ENCODE results near the gene EIF6.

Gene EIF6

DNA sequence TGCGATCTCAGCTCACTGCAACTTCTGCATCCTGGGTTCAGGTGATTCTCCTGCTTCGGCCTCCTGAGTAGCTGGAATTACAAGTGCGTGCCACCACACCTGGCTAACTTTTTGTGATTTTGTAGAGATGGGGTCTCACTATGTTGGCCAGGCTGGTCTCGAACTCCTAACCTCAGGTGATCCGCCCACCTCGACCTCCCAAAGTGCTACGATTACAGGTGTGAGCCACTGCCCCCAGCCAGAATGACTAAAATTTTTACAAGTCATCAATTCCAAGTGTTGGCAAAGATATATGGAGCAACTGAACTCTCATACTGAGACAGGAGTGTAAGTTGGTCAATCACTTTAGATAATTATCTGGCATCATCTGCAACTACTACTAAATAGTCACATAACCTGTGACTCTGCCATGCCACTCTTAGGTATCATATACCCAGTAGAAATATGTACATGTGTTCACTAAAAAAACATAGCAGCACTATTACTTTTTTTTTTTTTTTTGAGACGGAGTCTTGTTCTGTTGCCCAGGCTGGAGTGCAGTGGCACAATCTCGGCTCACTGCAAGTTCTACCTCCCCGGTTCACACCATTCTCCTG is 3.0 kb downstream of the EIF6 start:
- no peak for DNase-seq (ENCODE audit: extremely low read depth, low read depth)
- TF ChIP-seq, protein P1, sequence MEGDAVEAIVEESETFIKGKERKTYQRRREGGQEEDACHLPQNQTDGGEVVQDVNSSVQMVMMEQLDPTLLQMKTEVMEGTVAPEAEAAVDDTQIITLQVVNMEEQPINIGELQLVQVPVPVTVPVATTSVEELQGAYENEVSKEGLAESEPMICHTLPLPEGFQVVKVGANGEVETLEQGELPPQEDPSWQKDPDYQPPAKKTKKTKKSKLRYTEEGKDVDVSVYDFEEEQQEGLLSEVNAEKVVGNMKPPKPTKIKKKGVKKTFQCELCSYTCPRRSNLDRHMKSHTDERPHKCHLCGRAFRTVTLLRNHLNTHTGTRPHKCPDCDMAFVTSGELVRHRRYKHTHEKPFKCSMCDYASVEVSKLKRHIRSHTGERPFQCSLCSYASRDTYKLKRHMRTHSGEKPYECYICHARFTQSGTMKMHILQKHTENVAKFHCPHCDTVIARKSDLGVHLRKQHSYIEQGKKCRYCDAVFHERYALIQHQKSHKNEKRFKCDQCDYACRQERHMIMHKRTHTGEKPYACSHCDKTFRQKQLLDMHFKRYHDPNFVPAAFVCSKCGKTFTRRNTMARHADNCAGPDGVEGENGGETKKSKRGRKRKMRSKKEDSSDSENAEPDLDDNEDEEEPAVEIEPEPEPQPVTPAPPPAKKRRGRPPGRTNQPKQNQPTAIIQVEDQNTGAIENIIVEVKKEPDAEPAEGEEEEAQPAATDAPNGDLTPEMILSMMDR (IDR thresholded peaks at IDR 0.05; ENCODE audit: low read depth, low read length), result no peak

DNA sequence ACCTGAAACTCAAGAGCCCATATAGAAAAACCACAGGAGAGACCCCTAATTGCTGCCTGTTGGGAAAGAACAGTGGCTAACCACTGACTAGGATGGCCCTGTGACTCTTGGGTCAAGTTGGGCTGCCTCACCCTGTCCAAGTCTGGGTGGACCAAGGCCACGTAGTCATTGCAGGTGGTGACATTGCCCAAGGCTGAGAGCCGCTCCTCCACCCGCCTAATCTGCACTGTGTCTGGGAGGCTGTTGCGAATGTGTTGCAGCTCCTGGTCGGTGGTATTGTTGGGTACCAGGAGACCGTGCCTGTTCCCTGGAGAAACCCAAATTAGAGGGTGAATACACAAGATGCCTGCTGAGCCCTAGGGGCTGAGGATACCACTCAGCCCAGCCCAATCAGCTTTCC is 4.0 kb downstream of the EIF6 start:
- no peak for DNase-seq (ENCODE audit: extremely low read depth, low read depth)
- TF ChIP-seq, protein P1 (IDR thresholded peaks at IDR 0.05; ENCODE audit: low read depth, low read length), result no peak

DNA sequence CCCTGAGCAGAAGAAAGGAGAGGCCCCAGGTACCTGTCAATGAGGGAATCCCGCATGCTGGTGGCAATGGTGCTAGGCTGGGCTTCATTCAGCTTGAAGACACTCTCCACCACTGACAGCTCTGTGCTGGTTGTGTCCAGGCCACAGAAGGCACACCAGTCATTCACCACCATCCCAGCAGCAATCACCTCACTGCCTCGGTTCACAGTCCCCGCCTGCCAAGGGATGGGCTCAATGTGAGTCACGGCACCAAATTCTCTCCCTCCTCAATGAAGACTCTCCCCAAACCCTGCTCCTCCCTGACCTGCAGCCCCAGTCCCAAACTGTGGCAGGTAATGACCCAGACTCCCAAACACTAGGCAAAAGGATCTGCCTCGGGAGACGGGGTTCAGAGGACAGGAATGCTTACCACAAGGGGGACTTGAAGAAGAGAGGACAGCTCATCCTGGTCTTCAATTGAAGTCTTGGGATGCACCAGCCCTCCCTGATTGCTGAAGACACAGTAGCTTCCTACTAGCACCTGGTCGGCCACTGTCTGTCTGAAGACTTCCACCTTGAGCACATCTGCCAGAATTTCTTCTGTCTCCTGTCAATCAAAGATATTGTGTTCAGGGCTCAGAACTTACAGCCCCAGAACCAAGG is 4.9 kb downstream of the EIF6 start:
- TF ChIP-seq, protein P1 (IDR thresholded peaks at IDR 0.05; ENCODE audit: low read depth, low read length), result no peak
- DNase-seq (ENCODE audit: extremely low read depth, low read depth), result no peak

DNA sequence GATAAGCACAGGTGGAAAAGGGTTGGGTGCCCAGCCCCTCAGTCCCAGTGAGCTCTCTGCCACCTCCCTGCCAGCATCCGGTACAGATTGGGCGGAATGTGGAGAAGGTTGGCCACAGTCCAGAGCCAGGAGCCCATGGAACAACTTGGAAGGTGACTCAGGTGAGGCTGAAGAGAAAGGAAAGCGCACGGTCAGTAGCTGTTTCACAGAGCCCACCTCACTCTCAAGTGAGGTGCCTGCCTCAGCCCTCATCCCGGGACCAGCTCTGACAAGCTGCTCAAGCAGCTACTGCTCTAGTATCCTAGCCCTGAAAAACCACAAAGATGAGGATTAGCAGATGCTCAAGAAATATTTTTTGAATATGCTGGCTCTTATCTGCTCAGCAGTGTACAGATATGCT is 5.5 kb downstream of the EIF6 start:
- DNase-seq (ENCODE audit: extremely low read depth, low read depth), result no peak
- TF ChIP-seq, protein P1 (IDR thresholded peaks at IDR 0.05; ENCODE audit: low read depth, low read length), result no peak

DNA sequence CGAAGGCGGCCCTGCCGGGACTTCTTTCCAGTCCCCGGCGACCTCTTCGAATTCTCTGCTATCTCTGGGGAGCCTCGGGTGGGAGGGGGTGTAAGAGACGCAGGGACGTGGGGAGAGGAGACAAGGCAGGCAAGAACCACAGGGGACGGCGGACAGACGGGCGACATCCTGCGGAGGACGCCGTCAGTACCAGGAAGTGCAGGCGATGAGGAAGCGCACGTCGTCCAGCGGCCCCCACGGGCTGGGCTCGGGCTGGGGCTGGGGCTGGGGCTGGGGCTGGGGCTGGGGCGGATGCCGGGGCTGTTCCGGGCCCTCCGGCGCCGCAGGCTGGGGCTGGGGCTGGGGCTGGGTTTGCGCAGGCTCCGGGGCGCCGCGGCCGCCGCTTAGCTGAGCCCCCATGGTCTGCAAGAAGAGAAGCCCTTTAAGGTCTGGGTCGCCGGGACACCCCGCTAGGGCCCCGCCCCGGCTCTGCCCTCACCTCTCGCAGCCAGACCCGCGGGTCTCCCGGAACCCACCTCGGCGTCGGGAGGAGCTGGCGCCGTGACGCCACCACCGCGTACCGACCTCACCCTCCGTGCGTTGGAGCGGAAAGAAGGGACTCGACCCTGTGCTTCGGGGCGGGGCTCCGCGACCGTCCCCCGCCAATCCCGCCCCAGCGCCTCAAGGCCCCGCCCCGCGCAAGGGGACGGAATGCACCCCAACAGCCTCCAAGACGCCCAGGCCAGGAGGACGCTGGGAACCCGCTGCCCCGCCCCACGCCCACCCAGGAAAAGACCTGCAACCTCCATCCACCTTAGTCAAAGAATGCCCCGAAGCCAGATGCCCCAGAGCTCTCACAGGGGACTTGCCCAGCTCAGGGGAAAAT is 6.8 kb downstream of the EIF6 start, which contains the start of gene MMP24OS:
TSS of gene MMP24OS (minus strand) at position 592 of the 865 bp plus-strand sequence. CDS start at position 399, 193 bp downstream.
- TF ChIP-seq, protein P1 (IDR thresholded peaks at IDR 0.05; ENCODE audit: low read depth, low read length), result peak; percentile 42
- DNase-seq (ENCODE audit: extremely low read depth, low read depth), result peak; percentile 49

DNA sequence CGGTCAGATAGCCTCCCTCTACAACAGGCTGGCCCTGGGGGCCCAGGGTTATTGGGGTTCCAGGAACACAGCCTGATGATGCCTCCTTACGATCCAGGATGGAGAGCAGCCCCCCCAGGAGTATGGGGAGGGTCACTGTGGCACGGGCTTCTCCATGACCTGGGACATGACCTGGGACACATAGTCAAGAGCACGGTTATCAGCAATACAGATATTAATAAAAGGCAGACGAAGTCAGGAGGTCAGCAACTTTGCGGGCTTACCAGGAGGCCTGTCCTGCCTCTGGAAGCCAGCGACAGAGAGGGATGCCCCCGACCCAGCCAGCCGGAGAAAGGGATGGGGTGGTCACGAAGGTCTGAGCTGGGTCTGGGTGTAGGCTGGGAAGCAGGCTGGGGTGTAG is 7.4 kb downstream of the EIF6 start:
- TF ChIP-seq, protein P1 (IDR thresholded peaks at IDR 0.05; ENCODE audit: low read depth, low read length), result no peak
- DNase-seq (ENCODE audit: extremely low read depth, low read depth), result no peak

DNA sequence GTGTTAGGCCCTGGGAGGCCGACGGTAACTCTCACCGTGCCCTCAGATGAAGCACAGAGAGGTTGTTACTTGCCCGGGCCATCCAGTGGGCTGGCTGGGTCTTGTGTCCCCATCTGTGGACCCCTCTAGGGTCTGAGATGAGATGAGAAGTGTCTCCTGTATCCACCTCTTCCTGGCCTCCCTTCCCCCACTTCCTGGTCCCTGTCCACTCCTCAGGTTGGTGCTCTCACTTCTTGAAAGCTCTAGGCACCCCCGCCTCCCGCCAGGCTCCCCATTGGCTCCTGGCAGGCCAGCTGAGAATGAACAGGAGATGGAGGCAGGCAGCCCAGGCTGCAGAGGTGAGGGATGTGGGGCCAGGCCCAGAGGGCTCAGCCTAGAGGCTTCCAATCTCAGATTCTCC is 8.2 kb downstream of the EIF6 start:
- DNase-seq (ENCODE audit: extremely low read depth, low read depth), result no peak

More for the DNA sequence above, 8.2 kb downstream of the EIF6 start:
- TF ChIP-seq, protein P1 (IDR thresholded peaks at IDR 0.05; ENCODE audit: low read depth, low read length), result no peak
